GM10248 (cell line): ENCODE results near the gene SLC16A13.

Experiments used
- CTCF ChIA-PET: fragments of 300-600 bp; sonication (Branson Sonifier 250); formaldehyde crosslinking; extraction: SDS; loops from one replicate; lab custom pipeline; 2021; ENCODE audit warnings: antibody characterized with exemption; lab: Yijun Ruan, JAX
- POLR2A ChIA-PET: fragments of 350-650 bp; sonication (Branson Sonifier 250); formaldehyde crosslinking; extraction: SDS; loops from one replicate; lab custom pipeline; 2020; ENCODE audit warnings: antibody characterized with exemption; lab: Yijun Ruan, JAX
- DNase-seq: peaks from one replicate; pipeline ENCODE4 v3.0.0; 2012; ENCODE audit errors: extremely low spot score
- CTCF ChIP-seq: IDR thresholded peaks from 2 replicates; pipeline ENCODE4 v1.5.1; 2012; ENCODE audit warnings: mild to moderate bottlenecking, low read depth; ENCODE audit errors: extremely low read depth, missing control alignments, control extremely low read depth

SLC16A13 gene

GRCh38 chr17:7020894-7021664, 14.7 kb upstream of the SLC16A13 start:
- no peak for TF ChIP-seq CTCF
- ChIA-PET POLR2A (interaction anchor here (1.0 kb wide), 1 partner anchor 15 kb away, joined by 4 read pairs; the partner anchor contains the start of gene SLC16A13), CTCF (interaction anchor here (0.5 to 4.7 kb wide), 27 partner anchors 10 to 355 kb away, joined by 3 to 60 read pairs (median 5); partner anchors contain the start of genes RNASEK and SLC16A13)
- no peak for DNase-seq

GRCh38 chr17:7021993-7022778, 13.6 kb upstream of the SLC16A13 start:
- peak; percentile 86 for DNase-seq
- CTCF ChIA-PET, result interaction anchor here (0.5 to 4.7 kb wide), 34 partner anchors 9 to 356 kb away, joined by 3 to 60 read pairs (median 4); partner anchors contain the start of genes RNASEK and SLC16A13
- peak; percentile 91 for TF ChIP-seq CTCF
- POLR2A ChIA-PET, result interaction anchor here (1.0 kb wide), 1 partner anchor 14 kb away, joined by 4 read pairs; the partner anchor contains the start of gene SLC16A13

- CTCF ChIA-PET, result interaction anchor here (0.7 to 4.7 kb wide), 17 partner anchors 8 to 356 kb away, joined by 3 to 60 read pairs (median 7); partner anchors contain the start of genes RNASEK and SLC16A13
- TF ChIP-seq CTCF, result no peak
- POLR2A ChIA-PET, result interaction anchor here (1.0 kb wide), 1 partner anchor 8 kb away, joined by 5 read pairs; a partner anchor contains a TSS
- no peak for DNase-seq
Measured at GRCh38 chr17:7022781-7023571, 12.8 kb upstream of the SLC16A13 start, which contains the start of gene BCL6B. Gene BCL6B (plus strand): TSS chr17:7023050. CDS start chr17:7023672, 622 bp downstream.

GRCh38 chr17:7023576-7024401, 12.0 kb upstream of the SLC16A13 start:
- no peak for TF ChIP-seq CTCF
- ChIA-PET CTCF (interaction anchor here (0.7 to 4.7 kb wide), 8 partner anchors 9 to 357 kb away, joined by 3 to 60 read pairs (median 12); partner anchors contain the start of gene SLC16A13), POLR2A (interaction anchor here (1.0 to 1.2 kb wide), 2 partner anchors 9 to 12 kb away, joined by 4 to 5 read pairs; partner anchors contain the start of gene SLC16A13)
- DNase-seq, result peak; percentile 97

- no peak for DNase-seq
- TF ChIP-seq CTCF, result no peak
- POLR2A ChIA-PET, result interaction anchor here (1.2 kb wide), 1 partner anchor 12 kb away, joined by 4 read pairs; the partner anchor contains the start of gene SLC16A13
- CTCF ChIA-PET, result interaction anchor here (1.5 to 1.6 kb wide), 3 partner anchors 11 to 114 kb away, joined by 4 to 8 read pairs (median 5); partner anchors contain the start of gene SLC16A13
Measured at GRCh38 chr17:7024402-7024785, 11.4 kb upstream of the SLC16A13 start.
